Measurements from ENCODE around the gene SPATS2.

GRCh38 chr12:49511410-49511809 is 144.1 kb downstream of the SPATS2 start:
- TF ChIP-seq EZH2 (IDR thresholded peaks at IDR 0.05; ENCODE audit: insufficient read depth, low read length), result no peak
- TF ChIP-seq CTCF (IDR thresholded peaks at IDR 0.05; ENCODE audit: insufficient read depth, low read depth, low read length), result no peak
